Loucy (cell line): ENCODE data around the gene MYH10.

ENCODE experiments used
- H2AFZ ChIP-seq: fragments of 200-600 bp; sonication (generic); 2 replicates; pipeline ENCODE4 v1.6.0; 2016; ENCODE audit warnings: antibody characterized with exemption, mild to moderate bottlenecking, low read length, moderate library complexity
- H3F3A ChIP-seq: fragments of 200-600 bp; 2 replicates; pipeline ENCODE4 v1.6.0; 2016; ENCODE audit warnings: antibody characterized with exemption, low read depth, mild to moderate bottlenecking
- H3K27me3 ChIP-seq: fragments of 200-600 bp; sonication (generic); 2 replicates; pipeline ENCODE4 v1.6.1; 2014; ENCODE audit warnings: low read length, mild to moderate bottlenecking; ENCODE audit not compliant: insufficient read depth, poor library complexity, severe bottlenecking
- H3K36me3 ChIP-seq: fragments of 200-600 bp; sonication (generic); 2 replicates; pipeline ENCODE4 v1.6.1; 2016; ENCODE audit warnings: low read length; ENCODE audit not compliant: insufficient read depth
- H3K4me1 ChIP-seq: fragments of 200-600 bp; sonication (generic); 2 replicates; pipeline ENCODE4 v1.5.1; 2014; ENCODE audit warnings: low read length, mild to moderate bottlenecking; ENCODE audit not compliant: insufficient read depth, poor library complexity, severe bottlenecking
- H3K4me2 ChIP-seq: fragments of 200-600 bp; sonication (generic); 2 replicates; pipeline ENCODE4 v1.6.0; 2014; ENCODE audit warnings: antibody characterized with exemption, low read length, low read depth, mild to moderate bottlenecking; ENCODE audit not compliant: poor library complexity, severe bottlenecking
- H3K4me3 ChIP-seq: fragments of 200-600 bp; sonication (generic); 2 replicates; pipeline ENCODE4 v1.5.1; 2014; ENCODE audit warnings: low read length, mild to moderate bottlenecking, mixed read lengths; ENCODE audit not compliant: poor library complexity, severe bottlenecking
- H3K79me2 ChIP-seq: fragments of 200-600 bp; sonication (generic); 2 replicates; pipeline ENCODE4 v1.6.1; 2014; ENCODE audit warnings: low read length; ENCODE audit not compliant: insufficient read depth
- H3K9ac ChIP-seq: fragments of 200-600 bp; sonication (generic); 2 replicates; pipeline ENCODE4 v1.6.0; 2014; ENCODE audit warnings: mild to moderate bottlenecking, low read depth, low read length, moderate library complexity; ENCODE audit not compliant: poor library complexity, severe bottlenecking
- H3K9me2 ChIP-seq: fragments of 200-600 bp; sonication (generic); replicated peaks from 2 replicates; pipeline ENCODE4 v1.6.1; 2016; ENCODE audit warnings: low read depth, low read length, mixed read lengths
- H3K9me3 ChIP-seq: fragments of 200-600 bp; sonication (generic); 2 replicates; pipeline ENCODE4 v1.6.1; 2014; ENCODE audit warnings: mild to moderate bottlenecking, antibody characterized with exemption, low read length, low read depth; ENCODE audit not compliant: insufficient read depth
- H4K20me1 ChIP-seq: fragments of 200-600 bp; sonication (generic); 2 replicates; pipeline ENCODE4 v1.6.0; 2014; ENCODE audit warnings: antibody characterized with exemption, low read length, mild to moderate bottlenecking; ENCODE audit not compliant: insufficient read depth, poor library complexity, severe bottlenecking
- CTCF ChIP-seq: fragments of 200-600 bp; sonication (generic); conservative IDR thresholded peaks from 2 replicates; pipeline ENCODE4 v1.5.1; 2014; ENCODE audit warnings: mild to moderate bottlenecking, antibody characterized with exemption, low read length
- EZH2phosphoT487 ChIP-seq: fragments of 200-600 bp; IDR thresholded peaks from 2 replicates; pipeline ENCODE4 v1.6.1; 2018; ENCODE audit warnings: antibody characterized with exemption, mild to moderate bottlenecking, moderate library complexity, borderline replicate concordance

The MYH10 gene

GRCh38 chr17:8477715-8478441 lies 152.6 kb downstream of the MYH10 start:
- Histone ChIP-seq H3K9me2 (no peaks in the 10 kb centered on the region), H3K36me3 (peaks cover 98% of the 10 kb centered on the region; the same call in 1 of the 2 replicates), H3K4me1 (no peaks in the 10 kb centered on the region), H3K4me3 (no peak overlapping the region), H4K20me1 (no peaks in the 10 kb centered on the region), H3K27me3 (no peaks in the 10 kb centered on the region), H2AFZ (no peak overlapping the region), H3F3A (no peaks in the 10 kb centered on the region), H3K9me3 (no peaks in the 10 kb centered on the region), H3K4me2 (no peak overlapping the region), H3K79me2 (no peaks in the 10 kb centered on the region), H3K9ac (no peak overlapping the region)
- no peak for TF ChIP-seq EZH2phosphoT487
- no peak for TF ChIP-seq CTCF

GRCh38 chr17:8477171-8477570 lies 153.4 kb downstream of the MYH10 start:
- Histone ChIP-seq H3F3A (no peaks in the 10 kb centered on the region), H3K36me3 (peaks cover 94% of the 10 kb centered on the region; the same call in 1 of the 2 replicates)

GRCh38 chr17:8476741-8477140 lies 153.8 kb downstream of the MYH10 start:
- H3K36me3 ChIP-seq = peaks cover 94% of the 10 kb centered on the region; the same call in 1 of the 2 replicates

More at GRCh38 chr17:8477171-8477570, 153.4 kb downstream of the MYH10 start:
- no peaks in the 10 kb centered on the region for H3K9me2 ChIP-seq
- no peak overlapping the region for H2AFZ ChIP-seq
- H4K20me1 ChIP-seq = no peaks in the 10 kb centered on the region
- no peak overlapping the region for H3K4me3 ChIP-seq
- no peaks in the 10 kb centered on the region for H3K4me1 ChIP-seq
- no peak overlapping the region for H3K9ac ChIP-seq
- TF ChIP-seq CTCF (no peak), EZH2phosphoT487 (no peak)
- no peaks in the 10 kb centered on the region for H3K79me2 ChIP-seq
- no peaks in the 10 kb centered on the region for H3K9me3 ChIP-seq
- no peak overlapping the region for H3K4me2 ChIP-seq
- H3K27me3 ChIP-seq = no peaks in the 10 kb centered on the region

More at GRCh38 chr17:8476741-8477140, 153.8 kb downstream of the MYH10 start:
- Histone ChIP-seq H4K20me1 (no peaks in the 10 kb centered on the region), H3K27me3 (no peaks in the 10 kb centered on the region), H3F3A (no peaks in the 10 kb centered on the region), H3K4me3 (no peak overlapping the region), H3K9ac (no peak overlapping the region), H3K4me1 (no peaks in the 10 kb centered on the region), H2AFZ (no peak overlapping the region), H3K9me3 (no peaks in the 10 kb centered on the region), H3K9me2 (no peaks in the 10 kb centered on the region), H3K79me2 (no peaks in the 10 kb centered on the region), H3K4me2 (no peak overlapping the region)
- TF ChIP-seq CTCF = no peak
- no peak for TF ChIP-seq EZH2phosphoT487
